H1 (cell line): ENCODE data around the gene ZNF24. TPM values are rescaled to one million over a fixed set of nuclear protein-coding genes. Genes with fewer than 3 reads are reported as not detected.

Experiments used
- CTCF ChIA-PET: fragments of 300-600 bp; sonication (Branson Sonifier 250); formaldehyde crosslinking; loops from one replicate; lab custom pipeline; 2021; ENCODE audit not compliant: partially characterized antibody; lab: Charles Lee
- POLR2A ChIA-PET: fragments of 300-600 bp; sonication (Branson Sonifier 250); formaldehyde crosslinking; loops from one replicate; lab custom pipeline; 2021; ENCODE audit warnings: inconsistent platforms; ENCODE audit not compliant: partially characterized antibody; lab: Charles Lee
- DNase-seq, 2 experiments: peaks; one replicate each; pipeline versions ENCODE4 v3.0.0 to v3.0.0-alpha.2; 2010 to 2022; ENCODE audit warnings: low spot score in 2 of 2, low read depth in 1 of 2, mixed read lengths in 1 of 2
- FAIRE-seq: peaks from 2 replicates; lab custom pipeline; 2011; peaks lifted over from hg19 to GRCh38; lab: Jason Lieb, UNC
- H2AFZ ChIP-seq: 2 replicates; pipeline ENCODE4 v1.8.1; 2012; ENCODE audit warnings: low read length, inconsistent platforms
- H2AK5ac ChIP-seq: 2 replicates; pipeline ENCODE4 v1.6.1; 2013; ENCODE audit warnings: low read depth, low read length
- H2BK120ac ChIP-seq: replicated peaks from 2 replicates; pipeline ENCODE3; 2013; ENCODE audit warnings: low read depth, low read length, inconsistent platforms
- H2BK12ac ChIP-seq: 2 replicates; pipeline ENCODE4 v1.6.1; 2013; ENCODE audit warnings: low read depth, low read length
- H2BK15ac ChIP-seq: 2 replicates; pipeline ENCODE4 v1.6.1; 2013; ENCODE audit warnings: low read length
- H2BK20ac ChIP-seq: 2 replicates; pipeline ENCODE4 v1.6.1; 2013; ENCODE audit warnings: low read length
- H2BK5ac ChIP-seq: 2 replicates; pipeline ENCODE4 v1.6.1; 2013; ENCODE audit warnings: low read depth, low read length
- H3K14ac ChIP-seq: 2 replicates; pipeline ENCODE4 v1.6.1; 2013; ENCODE audit warnings: inconsistent platforms; ENCODE audit not compliant: insufficient read length
- H3K18ac ChIP-seq: 2 replicates; pipeline ENCODE4 v1.6.1; 2013; ENCODE audit warnings: low read length; ENCODE audit errors: extremely low read depth
- H3K23ac ChIP-seq: 2 replicates; pipeline ENCODE4 v1.6.1; 2013; ENCODE audit warnings: inconsistent platforms; ENCODE audit not compliant: insufficient read length
- H3K23me2 ChIP-seq: 2 replicates; pipeline ENCODE4 v1.6.1; 2013; ENCODE audit warnings: low read depth, low read length
- H3K27ac ChIP-seq: 2 replicates; pipeline ENCODE4 v1.6.1; 2011; ENCODE audit warnings: low read depth, low read length, inconsistent platforms
- H3K27me3 ChIP-seq, 4 experiments: replicated peaks in 1 of 4; 1 replicate in 1 of 4; 2 replicates in 3 of 4; pipeline versions ENCODE4 v1.6.1 to v1.8.1; 2011 to 2013; ENCODE audit warnings: low read length in 3 of 4, mild to moderate bottlenecking in 3 of 4, inconsistent platforms in 2 of 4, mixed read lengths in 2 of 4, moderate library complexity in 1 of 4; ENCODE audit not compliant: control insufficient read depth in 3 of 4, insufficient read depth in 3 of 4; ENCODE audit errors: extremely low read depth in 1 of 4
- H3K36me3 ChIP-seq, 4 experiments: 2 replicates each; pipeline versions ENCODE4 v1.6.1 to v1.8.1; 2011 to 2013; ENCODE audit warnings: mild to moderate bottlenecking in 4 of 4, low read length in 3 of 4, moderate library complexity in 2 of 4, control low read depth in 1 of 4, inconsistent platforms in 1 of 4; ENCODE audit not compliant: insufficient read depth in 4 of 4, control insufficient read depth in 2 of 4
- H3K4ac ChIP-seq: replicated peaks from 2 replicates; pipeline ENCODE3; 2013; ENCODE audit warnings: low read length, low read depth, mixed read lengths, inconsistent platforms; ENCODE audit not compliant: insufficient read length
- H3K4me1 ChIP-seq, 4 experiments: replicated peaks in 1 of 4; 1 replicate in 1 of 4; 2 replicates in 3 of 4; pipeline versions ENCODE4 v1.6.1 to v1.8.1; 2011 to 2013; ENCODE audit warnings: low read length in 3 of 4, inconsistent platforms in 2 of 4, mixed read lengths in 1 of 4; ENCODE audit not compliant: insufficient read depth in 4 of 4, control insufficient read depth in 3 of 4
- H3K4me2 ChIP-seq, 2 experiments: 2 replicates each; pipeline versions ENCODE4 v1.6.1 to v1.8.1; 2011 to 2013; ENCODE audit warnings: low read depth in 2 of 2, low read length in 2 of 2, control low read depth in 1 of 2, inconsistent platforms in 1 of 2, mild to moderate bottlenecking in 1 of 2; ENCODE audit not compliant: insufficient read depth in 1 of 2
- H3K4me3 ChIP-seq, 4 experiments: fragments of 200-600, 300-600 bp in 1 of 4; sonication (generic), shearing (Covaris generic), sonication (Bioruptor Twin) in 1 of 4; 2 replicates each; pipeline versions ENCODE4 v1.5.1 to v1.8.1; 2011 to 2016; ENCODE audit warnings: low read length in 4 of 4, low read depth in 3 of 4, control low read depth in 2 of 4, inconsistent platforms in 2 of 4, mild to moderate bottlenecking in 2 of 4, mixed read lengths in 1 of 4, moderate library complexity in 1 of 4; ENCODE audit not compliant: insufficient read depth in 2 of 4; ENCODE audit errors: extremely low read depth in 1 of 4
- H3K56ac ChIP-seq: replicated peaks from 2 replicates; pipeline ENCODE3; 2013; ENCODE audit warnings: low read depth, mild to moderate bottlenecking, mixed read lengths, low read length, inconsistent platforms; ENCODE audit not compliant: insufficient read length
- H3K79me1 ChIP-seq: 2 replicates; pipeline ENCODE4 v1.6.1; 2013; ENCODE audit warnings: low read depth, low read length, control low read depth
- H3K79me2 ChIP-seq, 2 experiments: 2 replicates each; pipeline versions ENCODE4 v1.6.1 to v1.8.1; 2012 to 2013; ENCODE audit warnings: low read length in 2 of 2, mild to moderate bottlenecking in 2 of 2, inconsistent platforms in 1 of 2; ENCODE audit not compliant: insufficient read depth in 2 of 2, control insufficient read depth in 1 of 2
- H3K9ac ChIP-seq, 4 experiments: replicated peaks in 1 of 4; 1 replicate in 1 of 4; 2 replicates in 3 of 4; pipeline versions ENCODE4 v1.6.1 to v1.8.1; 2011 to 2013; ENCODE audit warnings: low read depth in 3 of 4, low read length in 3 of 4, control low read depth in 2 of 4, mild to moderate bottlenecking in 2 of 4, moderate library complexity in 2 of 4, inconsistent platforms in 1 of 4; ENCODE audit errors: extremely low read depth in 1 of 4
- H3K9me3 ChIP-seq, 2 experiments: 2 replicates each; pipeline versions ENCODE4 v1.6.1 to v1.8.1; 2012 to 2013; ENCODE audit warnings: mild to moderate bottlenecking in 2 of 2, moderate library complexity in 2 of 2, control low read depth in 1 of 2, inconsistent platforms in 1 of 2, low read depth in 1 of 2, low read length in 1 of 2, mixed read lengths in 1 of 2; ENCODE audit not compliant: insufficient read depth in 2 of 2
- H4K20me1 ChIP-seq, 2 experiments: replicated peaks in 1 of 2; 2 replicates each; pipeline versions ENCODE3 to v1.8.1; 2011 to 2013; ENCODE audit warnings: inconsistent platforms in 2 of 2, low read length in 2 of 2, mild to moderate bottlenecking in 1 of 2; ENCODE audit not compliant: insufficient read depth in 2 of 2, control insufficient read depth in 1 of 2
- H4K5ac ChIP-seq: 2 replicates; pipeline ENCODE4 v1.6.1; 2013; ENCODE audit warnings: low read length, low read depth, mixed read lengths, inconsistent platforms; ENCODE audit not compliant: insufficient read length
- H4K8ac ChIP-seq: 2 replicates; pipeline ENCODE4 v1.8.0; 2013; ENCODE audit warnings: mild to moderate bottlenecking, moderate library complexity, low read length, inconsistent platforms; ENCODE audit not compliant: insufficient read depth; ENCODE audit errors: extremely low read depth
- H4K91ac ChIP-seq: replicated peaks from 2 replicates; pipeline ENCODE3; 2013; ENCODE audit warnings: low read length, mixed read lengths, inconsistent platforms; ENCODE audit not compliant: insufficient read length
- BCL11A ChIP-seq, 2 experiments: IDR thresholded peaks; one replicate each; pipeline ENCODE4 v1.6.1; 2011; ENCODE audit warnings: low read depth in 2 of 2, low read length in 2 of 2, mild to moderate bottlenecking in 2 of 2
- BRCA1 ChIP-seq: IDR thresholded peaks from 2 replicates; pipeline ENCODE4 v1.6.1; 2012; ENCODE audit warnings: low read depth, low read length, improper control_type of control experiment
- EZH2 ChIP-seq: fragments of 200-600 bp; sonication (generic); IDR thresholded peaks from 2 replicates; pipeline ENCODE4 v1.7.1; 2012; ENCODE audit warnings: low read depth, mild to moderate bottlenecking, moderate library complexity, low read length, inconsistent platforms; ENCODE audit not compliant: severe bottlenecking
- HDAC2 ChIP-seq, 2 experiments: fragments of 300-600 bp in 1 of 2; sonication (generic) in 1 of 2; IDR thresholded peaks; 2 replicates each; pipeline ENCODE4 v1.6.1; 2011 to 2012; ENCODE audit warnings: low read depth in 2 of 2, low read length in 2 of 2, mild to moderate bottlenecking in 2 of 2, moderate library complexity in 2 of 2, borderline replicate concordance in 1 of 2, inconsistent platforms in 1 of 2
- JUN ChIP-seq: IDR thresholded peaks from 2 replicates; pipeline ENCODE4 v1.6.1; 2011; ENCODE audit warnings: low read depth, mild to moderate bottlenecking, improper control_type of control experiment, low read length
- PHF8 ChIP-seq: fragments of 200-600 bp; sonication (generic); conservative IDR thresholded peaks from 2 replicates; pipeline ENCODE4 v1.7.1; 2012; ENCODE audit warnings: low read depth, mild to moderate bottlenecking, inconsistent platforms, low read length, moderate library complexity
- SRF ChIP-seq: IDR thresholded peaks from 2 replicates; pipeline ENCODE4 v1.6.1; 2011; ENCODE audit warnings: mild to moderate bottlenecking, low read depth, low read length, moderate library complexity
- SUZ12 ChIP-seq: fragments of 200-600 bp; sonication (generic); IDR thresholded peaks from 2 replicates; pipeline ENCODE4 v1.6.1; 2012; ENCODE audit warnings: mild to moderate bottlenecking, inconsistent platforms, low read length, moderate library complexity, mixed read lengths
- WGBS, 2 experiments: shearing (Covaris generic) in 1 of 2; methylation state at CpG; one replicate each; pipeline versions ENCODE4 v1.1.6 to v1.1.7; 2013 to 2015; ENCODE audit warnings: low lambda C conversion rate in 2 of 2, mixed read lengths in 2 of 2, inconsistent platforms in 1 of 2, low coverage in 1 of 2, missing lambda C conversion rate in 1 of 2; ENCODE audit not compliant: insufficient replicate concordance in 2 of 2, insufficient coverage in 1 of 2, insufficient read length in 1 of 2; ENCODE audit errors: extremely low coverage in 1 of 2, missing lambda C conversion rate in 1 of 2; 5-methylcytosine and 5-hydroxymethylcytosine counted together
- polyA plus RNA-seq, 7 experiments: library from polyadenylated mRNA; depleted of rRNA in 3 of 7; stranded (reverse) in 5 of 7; unstranded in 2 of 7; fragments of >200 nt in 5 of 7; fragments of 200-250 nt in 2 of 7; gene quantifications; 1 replicate in 5 of 7; 2 replicates in 1 of 7; 4 replicates in 1 of 7; pipeline versions ENCODE4 v1.2.1 to v1.2.3, GENCODE V29; 2011 to 2013; ENCODE audit warnings: missing spikeins in 2 of 7, mixed read lengths in 2 of 7
- total RNA-seq: library from RNA; stranded (reverse); fragmentation: NEBNext Ultra II Directional; extraction: Animal tissue kit (Norgen Biotek cat#: 25700); gene quantifications from 2 replicates; pipeline ENCODE4 v1.2.1, GENCODE V29; 2021
- TF ChIP-seq, protein P1 (sequence below), 3 experiments: IDR thresholded peaks; 1 replicate in 2 of 3; 2 replicates in 1 of 3; pipeline versions ENCODE4 v1.5.1 to v1.6.1; 2011; ENCODE audit warnings: low read length in 3 of 3, mild to moderate bottlenecking in 3 of 3, inconsistent platforms in 2 of 3, low read depth in 1 of 3, moderate library complexity in 1 of 3; ENCODE audit not compliant: insufficient read depth in 1 of 3; ENCODE audit errors: control extremely low read depth in 1 of 3
- TF ChIP-seq, protein P2 (sequence below): IDR thresholded peaks from 2 replicates; pipeline ENCODE4 v1.6.1; 2012; ENCODE audit warnings: inconsistent platforms

The ZNF24 gene
- total and polyA plus RNA-seq, 2 of the 8 experiments (the other 6 are each of a cell fraction or from before 2014, with no cell fraction given) = 12.5 to 56.9 TPM

DNA sequence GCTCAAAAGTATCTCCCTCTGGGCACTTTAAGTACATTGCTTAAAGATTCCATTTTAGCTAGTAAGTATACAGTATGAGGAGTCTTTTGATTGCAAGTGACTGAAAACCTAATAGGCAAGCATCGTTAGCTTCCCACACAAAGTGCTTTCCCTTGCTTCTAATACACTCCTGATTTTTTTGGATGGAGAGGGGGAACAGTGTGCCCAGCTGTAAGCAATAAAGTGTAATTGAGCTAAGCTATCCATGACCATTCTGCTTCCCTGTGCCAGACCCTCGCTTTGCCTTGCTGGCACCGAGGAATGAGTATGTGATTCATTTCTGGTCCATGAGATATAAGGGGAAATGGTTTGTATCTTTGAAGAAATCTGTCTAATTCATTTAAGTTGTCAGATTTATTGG, 3.8 kb upstream of the ZNF24 start:
- Histone ChIP-seq H2AK5ac (no peak overlapping the region), H2BK5ac (no peak overlapping the region), H2AFZ (no peak overlapping the region), H3K23ac (no peak overlapping the region), H3K23me2 (0 out of 2 replicates have a peak, but pooled peaks cover 7% of the 10 kb centered on the region), H3K18ac (no peak overlapping the region), H2BK15ac (no peak overlapping the region), H3K79me1 (no peaks in the 10 kb centered on the region), H4K91ac (no peak overlapping the region), H2BK12ac (no peak overlapping the region), H2BK20ac (no peak overlapping the region), H3K36me3 (no peaks in the 10 kb centered on the region), H3K56ac (no peak overlapping the region), H3K79me2 (peaks cover 8% of the 10 kb centered on the region in 2 experiments), H3K27me3 (no peaks in the 10 kb centered on the region), H3K14ac (no peak overlapping the region), H4K5ac (no peak overlapping the region), H4K20me1 (peaks cover 0 to 7% of the 10 kb centered on the region in 2 experiments), H3K4ac (no peak overlapping the region), H3K27ac (no peak overlapping the region), H3K9me3 (peaks cover 18 to 19% of the 10 kb centered on the region in 2 experiments), H3K4me1 (peaks cover 0 to 5% (median 1%) of the 10 kb centered on the region in 4 experiments; a peak in 3 of 7 replicates), H3K9ac (no peak overlapping the region), H4K8ac (no peak overlapping the region), H2BK120ac (no peak overlapping the region), H3K4me2 (no peak overlapping the region), H3K4me3 (no peak overlapping the region)
- ChIA-PET POLR2A (interaction anchor here (0.6 to 0.7 kb wide), 2 partner anchors 9 to 118 kb away, joined by 3 read pairs; no protein-coding TSS in a partner anchor), CTCF (interaction anchor here (0.6 to 1.2 kb wide), 2 partner anchors 16 to 49 kb away, joined by 3 to 4 read pairs; no protein-coding TSS in a partner anchor)
- WGBS, 2 experiments = 86% methylated on average over 3 of the region's 3 CpGs; no CpG with 5 or more reads in 1 of the 2 experiments
- DNase-seq (no peak), FAIRE-seq (no peak)
- TF ChIP-seq SRF = no peak
- no peak for TF ChIP-seq BRCA1
- TF ChIP-seq PHF8 = no peak
- TF ChIP-seq, protein P1, sequence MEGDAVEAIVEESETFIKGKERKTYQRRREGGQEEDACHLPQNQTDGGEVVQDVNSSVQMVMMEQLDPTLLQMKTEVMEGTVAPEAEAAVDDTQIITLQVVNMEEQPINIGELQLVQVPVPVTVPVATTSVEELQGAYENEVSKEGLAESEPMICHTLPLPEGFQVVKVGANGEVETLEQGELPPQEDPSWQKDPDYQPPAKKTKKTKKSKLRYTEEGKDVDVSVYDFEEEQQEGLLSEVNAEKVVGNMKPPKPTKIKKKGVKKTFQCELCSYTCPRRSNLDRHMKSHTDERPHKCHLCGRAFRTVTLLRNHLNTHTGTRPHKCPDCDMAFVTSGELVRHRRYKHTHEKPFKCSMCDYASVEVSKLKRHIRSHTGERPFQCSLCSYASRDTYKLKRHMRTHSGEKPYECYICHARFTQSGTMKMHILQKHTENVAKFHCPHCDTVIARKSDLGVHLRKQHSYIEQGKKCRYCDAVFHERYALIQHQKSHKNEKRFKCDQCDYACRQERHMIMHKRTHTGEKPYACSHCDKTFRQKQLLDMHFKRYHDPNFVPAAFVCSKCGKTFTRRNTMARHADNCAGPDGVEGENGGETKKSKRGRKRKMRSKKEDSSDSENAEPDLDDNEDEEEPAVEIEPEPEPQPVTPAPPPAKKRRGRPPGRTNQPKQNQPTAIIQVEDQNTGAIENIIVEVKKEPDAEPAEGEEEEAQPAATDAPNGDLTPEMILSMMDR (IDR thresholded peaks at IDR 0.05; ENCODE audit: control extremely low read depth in 1 of 3, insufficient read depth in 1 of 3, low read depth in 1 of 3, low read length in 3 of 3) = no peak
- no peak for TF ChIP-seq JUN
- TF ChIP-seq, protein P2, sequence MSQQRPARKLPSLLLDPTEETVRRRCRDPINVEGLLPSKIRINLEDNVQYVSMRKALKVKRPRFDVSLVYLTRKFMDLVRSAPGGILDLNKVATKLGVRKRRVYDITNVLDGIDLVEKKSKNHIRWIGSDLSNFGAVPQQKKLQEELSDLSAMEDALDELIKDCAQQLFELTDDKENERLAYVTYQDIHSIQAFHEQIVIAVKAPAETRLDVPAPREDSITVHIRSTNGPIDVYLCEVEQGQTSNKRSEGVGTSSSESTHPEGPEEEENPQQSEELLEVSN = no peak
- TF ChIP-seq HDAC2 (IDR thresholded peaks at IDR 0.05; ENCODE audit: borderline replicate concordance in 1 of 2, low read depth in 2 of 2, low read length in 2 of 2) = no peak
- no peak for TF ChIP-seq BCL11A (IDR thresholded peaks at IDR 0.05; ENCODE audit: low read depth in 2 of 2, low read length in 2 of 2)
- no peak for TF ChIP-seq EZH2
- no peak for TF ChIP-seq SUZ12
